Thyroid gland (tissue), 4 donors: ENCODE results near the gene TMEM225B.

Experiments used
- POLR2A ChIP-seq, 2 donors: fragments of 450-650 bp; IDR thresholded peaks; one replicate each; pipeline ENCODE4 v1.6.1; 2017; ENCODE audit warnings: antibody characterized with exemption in 2 of 2, mild to moderate bottlenecking in 2 of 2, moderate library complexity in 1 of 2
- TF ChIP-seq, protein P1 (sequence below), 6 experiments: fragments of 200-600 bp in 3 of 6; fragments of 450-650 bp in 3 of 6; sonication (generic) in 3 of 6; IDR thresholded peaks; one replicate each; pipeline ENCODE4 v1.5.1; 2016 to 2019; ENCODE audit warnings: antibody characterized with exemption in 6 of 6, mild to moderate bottlenecking in 2 of 6, inconsistent platforms in 1 of 6, moderate library complexity in 1 of 6

DNA sequence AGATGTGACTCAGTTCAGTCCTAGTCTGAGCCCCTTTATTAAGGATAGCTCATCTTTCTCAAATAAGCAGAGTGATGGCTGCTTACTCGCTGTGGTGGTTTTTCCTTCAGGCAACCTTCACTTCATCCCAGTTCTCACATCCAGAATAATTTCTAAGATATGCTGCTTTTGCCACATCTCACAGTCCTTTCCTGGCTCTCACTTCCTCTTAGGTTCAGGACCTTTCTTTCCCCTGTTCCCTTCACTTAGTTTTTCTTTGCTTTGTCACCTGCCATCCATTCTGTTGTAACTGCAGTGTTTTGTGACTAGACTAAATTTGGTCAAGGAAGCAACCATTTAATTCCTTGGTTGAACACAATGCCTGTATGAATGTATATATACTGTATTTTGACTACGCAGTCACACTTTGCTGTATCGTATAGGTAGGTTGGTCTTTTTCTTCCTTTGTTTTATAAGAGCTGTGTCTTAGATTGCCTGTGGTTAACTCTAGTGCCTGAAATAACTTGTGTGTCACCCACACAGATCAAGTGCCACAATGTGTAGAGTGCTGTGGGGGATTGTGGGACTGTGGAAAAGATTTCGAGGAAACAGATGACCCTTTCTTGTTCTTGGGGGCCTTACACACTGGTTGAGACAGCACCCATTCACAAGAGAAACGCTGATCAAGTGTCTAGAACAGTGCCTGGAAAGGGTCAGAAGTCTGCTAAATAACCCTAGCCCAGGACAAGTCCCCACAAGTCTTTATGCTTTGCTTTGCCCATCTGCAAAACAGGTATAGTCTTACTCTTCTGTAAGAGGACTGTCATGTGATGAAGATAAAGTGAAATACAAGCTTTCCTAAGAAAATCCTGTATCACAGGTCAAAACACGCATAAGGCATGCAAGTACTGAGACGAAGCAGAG lies 37.0 kb upstream of the TMEM225B start:
- TF ChIP-seq, protein P1, sequence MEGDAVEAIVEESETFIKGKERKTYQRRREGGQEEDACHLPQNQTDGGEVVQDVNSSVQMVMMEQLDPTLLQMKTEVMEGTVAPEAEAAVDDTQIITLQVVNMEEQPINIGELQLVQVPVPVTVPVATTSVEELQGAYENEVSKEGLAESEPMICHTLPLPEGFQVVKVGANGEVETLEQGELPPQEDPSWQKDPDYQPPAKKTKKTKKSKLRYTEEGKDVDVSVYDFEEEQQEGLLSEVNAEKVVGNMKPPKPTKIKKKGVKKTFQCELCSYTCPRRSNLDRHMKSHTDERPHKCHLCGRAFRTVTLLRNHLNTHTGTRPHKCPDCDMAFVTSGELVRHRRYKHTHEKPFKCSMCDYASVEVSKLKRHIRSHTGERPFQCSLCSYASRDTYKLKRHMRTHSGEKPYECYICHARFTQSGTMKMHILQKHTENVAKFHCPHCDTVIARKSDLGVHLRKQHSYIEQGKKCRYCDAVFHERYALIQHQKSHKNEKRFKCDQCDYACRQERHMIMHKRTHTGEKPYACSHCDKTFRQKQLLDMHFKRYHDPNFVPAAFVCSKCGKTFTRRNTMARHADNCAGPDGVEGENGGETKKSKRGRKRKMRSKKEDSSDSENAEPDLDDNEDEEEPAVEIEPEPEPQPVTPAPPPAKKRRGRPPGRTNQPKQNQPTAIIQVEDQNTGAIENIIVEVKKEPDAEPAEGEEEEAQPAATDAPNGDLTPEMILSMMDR (IDR thresholded peaks at IDR 0.05), result no peak
- no peak for TF ChIP-seq POLR2A (IDR thresholded peaks at IDR 0.05)
